Measurements from ENCODE around the gene DAD1.

- TF ChIP-seq CTCF (IDR thresholded peaks at IDR 0.05), result no peak
- no peak for TF ChIP-seq ZFX (IDR thresholded peaks at IDR 0.05; ENCODE audit: borderline replicate concordance)
Observed at GRCh38 chr14:22545842-22546721, 42.9 kb downstream of the DAD1 start.

Data from 22Rv1 (cell line).